IPS-NIHi7 (cell line): ENCODE measurements around the gene MBOAT2.
"Not testable (repeated sequence)": the region's sequence is repeated elsewhere in the genome, so short reads cannot be mapped to it uniquely, and the experiment has no call there.

ENCODE experiments used
- DNase-seq: peaks from one replicate; pipeline ENCODE4 v3.0.0; 2012; ENCODE audit warnings: mixed read lengths; ENCODE audit errors: extremely low spot score

The MBOAT2 gene

DNA sequence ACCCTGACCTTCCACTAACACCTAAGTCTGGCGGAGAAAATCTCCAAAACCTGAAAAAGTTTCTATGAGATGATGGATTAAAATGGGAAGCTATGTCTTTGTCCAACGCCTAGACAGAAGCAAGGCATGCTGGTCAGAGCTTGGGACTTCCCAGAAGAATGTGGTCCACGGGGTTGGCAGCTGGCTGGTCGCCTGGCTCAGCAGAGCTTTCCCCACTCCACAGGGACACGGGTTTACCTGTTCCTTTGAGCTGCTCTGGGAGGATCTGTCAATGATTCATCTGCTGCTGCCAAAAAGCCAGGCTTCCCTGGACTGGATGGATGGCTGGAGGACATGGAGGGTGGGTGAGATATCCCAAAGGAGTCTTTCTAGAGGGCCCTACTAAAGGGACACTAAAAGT is 10.8 kb downstream of the MBOAT2 start:
- no peak for DNase-seq

DNA sequence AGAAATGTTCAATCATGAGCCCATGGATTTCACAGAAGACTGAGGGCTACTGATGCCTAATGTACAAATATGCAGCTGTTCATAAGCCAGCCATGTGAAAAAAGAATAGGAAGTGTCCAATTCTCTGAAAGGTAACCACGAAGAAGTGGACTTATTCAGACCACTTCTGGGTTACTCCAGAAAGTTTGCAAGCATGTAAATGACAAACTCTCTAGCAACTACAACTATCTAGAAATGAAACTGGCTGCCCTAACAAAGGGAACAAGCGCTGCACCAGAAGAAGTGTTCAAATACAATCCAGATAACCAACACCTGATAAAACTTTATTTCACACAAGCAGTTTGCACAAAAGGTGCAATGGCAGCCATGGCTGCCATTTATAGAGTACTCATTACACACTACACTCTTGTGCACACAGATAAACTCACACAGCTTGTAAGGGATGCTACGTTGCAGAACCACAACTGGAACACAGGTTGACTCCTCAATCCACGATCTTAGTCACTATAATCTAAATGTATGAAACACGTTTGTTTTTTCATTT is 13.9 kb downstream of the MBOAT2 start:
- DNase-seq: no peak

GRCh38 chr2:8987410-8987809 is 16.1 kb downstream of the MBOAT2 start:
- no peak for DNase-seq

DNA sequence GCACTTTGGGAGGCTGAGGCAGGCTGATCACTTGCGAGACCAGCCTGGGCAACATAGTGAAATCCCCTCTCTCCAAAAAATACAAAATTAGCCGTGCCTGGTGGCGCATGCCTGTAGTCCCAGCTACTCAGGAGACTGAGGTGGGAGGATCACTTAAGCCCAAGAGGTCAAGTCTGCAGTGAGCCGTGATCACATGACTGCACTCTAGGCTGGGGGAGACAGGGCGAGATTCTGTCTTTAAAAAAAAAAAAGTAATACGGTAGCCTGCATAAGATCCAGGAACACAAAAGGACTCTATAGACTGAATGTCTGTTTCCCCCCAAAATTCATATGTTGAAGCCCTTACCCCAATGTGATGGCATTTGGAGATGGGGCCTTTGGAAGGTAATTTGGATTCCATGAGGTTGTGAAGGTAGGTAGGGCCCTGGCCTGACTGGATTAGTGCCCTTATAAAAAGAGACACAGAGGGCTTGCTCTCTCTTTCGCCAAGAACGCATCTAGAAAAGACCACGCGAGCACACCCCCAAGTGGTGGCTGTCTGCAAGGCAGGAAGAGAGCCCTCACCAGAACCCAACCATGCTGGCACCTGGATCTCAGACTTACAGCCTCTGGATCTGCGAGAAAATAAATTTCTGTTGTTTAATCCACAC is 17.0 kb downstream of the MBOAT2 start:
- DNase-seq: no peak

- DNase-seq: no peak
These were observed 17.7 kb downstream of the MBOAT2 start for GRCh38 chr2:8985561-8986326.

DNA sequence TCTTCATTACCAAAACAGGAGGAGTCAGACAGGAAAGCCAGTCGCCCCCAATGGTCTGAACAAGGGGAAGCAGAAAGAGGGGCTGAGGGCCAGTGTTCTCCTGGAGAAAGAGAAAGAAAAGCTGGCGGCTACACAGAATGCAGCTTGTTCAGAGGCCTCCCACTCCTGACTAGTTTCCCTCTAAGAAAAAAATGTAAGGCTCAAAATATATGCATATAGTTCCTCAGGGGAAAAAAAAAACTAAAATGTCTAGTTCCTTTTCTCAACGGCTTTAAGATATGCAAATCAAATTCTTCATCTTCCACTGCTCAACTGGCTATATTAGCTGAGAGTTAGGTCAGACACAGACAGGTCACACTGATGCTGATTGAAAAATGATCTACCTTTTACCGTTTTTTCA is 18.6 kb downstream of the MBOAT2 start:
- DNase-seq: no peak

DNA sequence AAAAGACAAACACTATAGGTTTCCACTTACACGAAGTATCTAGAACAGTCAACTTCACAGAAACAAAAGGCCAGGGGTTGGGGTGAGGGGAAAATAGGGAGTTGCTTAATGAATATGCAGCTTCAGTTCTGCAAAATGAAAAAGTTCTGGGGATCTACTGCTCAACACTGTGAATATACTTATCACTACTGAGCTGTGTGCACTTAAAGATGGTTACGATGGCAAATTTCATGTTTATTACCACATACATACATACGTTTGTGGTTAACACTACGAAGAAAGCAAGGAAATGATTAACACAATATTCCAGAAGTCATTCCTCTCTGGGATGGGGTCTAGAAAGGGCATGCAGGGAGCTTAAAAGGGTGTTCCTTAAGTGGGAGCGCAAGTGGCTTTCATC is 19.3 kb downstream of the MBOAT2 start:
- no peak for DNase-seq

DNA sequence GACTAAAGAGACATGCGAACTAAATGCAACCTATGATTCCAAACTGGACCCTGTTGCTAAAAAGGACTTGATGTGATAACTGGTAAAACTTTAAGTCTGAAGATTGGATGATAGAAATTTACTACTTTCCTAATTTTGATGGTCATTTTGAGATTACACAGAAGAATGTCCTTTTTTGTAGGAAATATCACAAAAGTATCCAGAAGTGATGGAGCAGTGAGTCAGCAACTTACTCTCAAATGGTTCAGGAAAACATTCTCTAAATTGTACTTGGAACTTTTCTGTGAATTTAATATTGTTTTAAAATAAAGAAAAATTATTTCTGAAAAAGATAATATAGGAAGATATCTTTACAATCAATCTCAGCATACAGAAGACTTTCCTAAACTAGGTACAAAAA is 19.9 kb downstream of the MBOAT2 start:
- DNase-seq: no peak

DNA sequence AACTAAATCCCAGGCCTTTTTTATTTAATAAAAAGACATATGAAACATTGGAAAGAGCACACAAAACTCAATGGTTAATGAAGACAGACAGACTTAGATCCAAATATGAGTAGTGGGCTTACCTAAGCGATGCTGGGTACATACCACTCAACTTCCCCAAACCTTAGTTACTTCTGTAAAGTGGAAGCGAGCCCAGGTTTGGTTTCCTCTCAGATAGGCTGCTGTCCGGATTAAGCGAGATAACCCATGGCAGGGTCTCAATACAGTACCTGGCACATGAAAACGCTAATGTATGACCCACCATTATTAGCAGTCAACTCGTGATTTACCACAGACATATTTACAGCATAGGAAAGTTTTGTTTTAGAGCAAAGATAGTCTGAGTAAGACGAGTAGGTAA is 21.6 kb downstream of the MBOAT2 start:
- no peak for DNase-seq

- no peak for DNase-seq
These were observed 23.4 kb downstream of the MBOAT2 start for GRCh38 chr2:8980096-8980495.

DNA sequence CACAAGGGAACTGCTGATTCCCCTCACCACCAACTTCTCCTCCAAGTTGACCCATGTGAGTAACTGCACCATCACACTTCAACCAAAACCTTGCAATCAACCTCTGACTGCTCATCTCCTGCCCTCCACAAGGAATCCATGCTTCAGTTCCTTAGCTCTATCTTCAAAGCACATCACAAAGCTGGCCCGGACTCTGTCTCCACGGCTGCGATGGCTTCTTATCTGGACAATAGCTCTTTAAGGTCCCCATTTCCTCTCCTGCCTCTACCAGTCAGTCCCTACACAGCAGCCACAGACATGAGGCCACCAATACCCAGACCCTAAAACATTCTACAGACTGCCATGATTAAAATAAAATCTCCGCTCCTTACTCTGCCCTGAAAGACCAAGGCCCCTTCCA is 25.7 kb downstream of the MBOAT2 start:
- DNase-seq: no peak

DNA sequence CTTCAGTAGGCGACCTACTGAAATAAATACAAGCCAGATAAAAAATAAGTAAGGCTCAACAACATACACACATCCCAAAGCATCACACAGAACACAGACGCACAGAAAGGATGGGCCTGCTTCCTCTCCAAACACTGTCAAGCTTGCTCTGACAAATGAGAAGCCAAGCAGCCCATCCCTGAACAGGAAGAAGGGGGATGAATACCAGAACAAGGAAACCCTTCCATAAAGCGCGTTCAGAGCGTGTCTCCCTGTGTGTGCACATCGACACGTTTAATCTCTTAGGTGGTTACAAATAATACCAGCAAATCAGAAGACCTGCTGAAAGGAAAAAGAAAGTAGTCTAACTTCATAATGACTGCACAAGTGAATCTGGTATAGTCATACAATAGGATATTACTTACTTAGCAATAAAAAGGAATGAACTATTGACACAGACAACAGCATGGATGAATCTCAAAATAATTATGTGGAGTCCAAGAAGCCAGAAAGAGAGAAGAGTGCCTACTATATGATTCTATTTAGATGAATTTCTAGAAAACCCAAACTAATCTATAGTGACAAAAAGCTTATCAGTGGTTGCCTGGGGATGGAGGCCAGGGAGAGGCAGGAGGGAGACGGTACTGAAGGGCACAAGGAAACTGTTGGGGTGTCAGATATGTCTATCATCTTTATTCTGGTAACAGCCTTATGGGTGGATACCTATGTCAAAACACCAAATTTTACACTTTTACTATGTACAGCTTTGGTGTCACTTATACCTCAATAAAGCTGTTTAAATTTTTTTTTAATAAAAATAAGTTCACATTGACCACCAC is 26.8 kb downstream of the MBOAT2 start:
- no peak for DNase-seq

DNA sequence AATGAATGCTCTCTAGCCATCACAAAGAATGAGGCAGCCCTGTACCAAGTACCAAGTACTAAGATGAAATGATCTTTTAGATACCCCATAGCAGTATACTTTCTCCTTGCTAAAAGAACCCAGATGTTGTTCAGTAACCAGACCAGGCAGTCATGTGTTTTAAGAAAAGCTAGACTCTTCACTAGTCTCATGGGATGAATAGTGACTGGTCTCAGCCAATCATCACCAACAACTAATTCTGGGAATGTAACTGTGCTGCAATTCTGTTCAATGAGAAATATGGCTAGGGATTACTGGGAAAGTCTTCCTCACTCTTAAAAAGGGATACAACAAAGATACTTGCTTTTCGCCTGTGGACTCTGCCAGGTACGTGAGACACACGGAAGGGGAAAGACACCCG is 29.5 kb downstream of the MBOAT2 start:
- no peak for DNase-seq

DNA sequence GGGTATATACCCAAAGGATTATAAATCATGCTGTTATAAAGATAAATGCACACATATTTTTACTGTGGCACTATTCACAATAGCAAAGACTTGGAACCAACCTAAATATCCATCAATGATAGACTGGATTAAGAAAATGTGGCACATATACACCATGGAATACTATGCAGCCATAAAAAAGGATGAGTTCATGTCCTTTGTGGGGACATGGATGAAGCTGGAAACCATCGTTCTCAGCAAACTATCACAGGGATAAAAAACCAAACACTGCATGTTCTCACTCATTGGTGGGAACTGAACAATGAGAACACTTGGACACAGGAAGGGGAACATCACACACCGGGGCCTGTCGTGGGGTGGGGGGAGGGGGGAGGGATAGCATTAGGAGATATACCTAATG is 30.5 kb downstream of the MBOAT2 start:
- not testable (repeated sequence) for DNase-seq

- DNase-seq: not testable (repeated sequence)
These were observed 30.9 kb downstream of the MBOAT2 start for GRCh38 chr2:8972535-8972934.

DNA sequence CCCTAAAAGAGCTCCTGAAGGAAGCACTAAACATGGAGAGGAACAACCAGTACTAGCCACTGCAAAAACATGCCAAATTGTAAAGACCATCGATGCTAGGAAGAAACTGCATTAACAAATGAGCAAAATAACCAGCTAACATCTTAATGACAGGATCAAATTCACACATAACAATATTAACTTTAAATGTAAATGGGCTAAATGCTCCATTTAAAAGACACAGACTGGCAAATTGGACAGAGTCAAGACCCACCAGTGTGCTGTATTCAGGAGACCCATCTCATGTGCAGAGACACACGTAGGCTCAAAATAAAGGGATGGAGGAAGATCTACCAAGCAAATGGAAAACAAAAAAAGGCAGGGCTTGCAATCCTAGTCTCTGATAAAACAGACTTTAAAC is 34.1 kb downstream of the MBOAT2 start:
- DNase-seq: not testable (repeated sequence)

DNA sequence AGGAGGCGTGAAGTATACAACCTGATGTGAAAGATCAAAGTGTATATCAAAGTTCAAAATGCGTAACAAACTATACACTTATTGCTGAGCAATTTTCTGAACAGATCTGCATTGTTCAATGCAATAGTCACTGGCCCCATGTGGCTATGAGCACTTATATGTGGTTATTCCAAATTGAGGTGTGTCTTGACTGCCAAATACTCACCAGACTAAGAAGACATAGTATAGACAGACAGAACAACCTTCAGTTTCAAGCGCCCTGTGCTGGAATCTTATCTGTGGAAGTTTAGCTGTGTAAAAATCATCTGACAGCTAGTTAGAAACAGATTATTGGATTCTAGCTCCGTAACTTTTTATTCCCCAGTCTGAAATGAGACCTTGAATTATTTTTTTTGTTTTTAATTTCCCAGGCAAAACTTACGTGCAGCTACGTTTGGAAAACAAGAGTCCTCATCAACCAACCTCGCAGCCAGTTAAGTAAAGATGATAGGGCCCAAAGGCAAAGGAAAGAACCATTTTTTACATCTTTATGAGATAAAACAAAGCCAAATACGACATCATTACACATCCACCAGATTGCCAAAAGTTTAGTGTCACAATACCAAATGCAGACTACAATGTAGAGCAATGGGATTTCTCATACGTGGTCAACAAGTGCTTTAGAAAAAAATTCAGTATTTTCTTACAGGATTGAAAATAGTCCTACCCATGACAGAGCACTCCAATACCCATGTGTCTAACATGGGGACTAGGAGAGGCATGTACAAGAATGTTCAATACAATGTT is 37.2 kb downstream of the MBOAT2 start:
- no peak for DNase-seq

DNA sequence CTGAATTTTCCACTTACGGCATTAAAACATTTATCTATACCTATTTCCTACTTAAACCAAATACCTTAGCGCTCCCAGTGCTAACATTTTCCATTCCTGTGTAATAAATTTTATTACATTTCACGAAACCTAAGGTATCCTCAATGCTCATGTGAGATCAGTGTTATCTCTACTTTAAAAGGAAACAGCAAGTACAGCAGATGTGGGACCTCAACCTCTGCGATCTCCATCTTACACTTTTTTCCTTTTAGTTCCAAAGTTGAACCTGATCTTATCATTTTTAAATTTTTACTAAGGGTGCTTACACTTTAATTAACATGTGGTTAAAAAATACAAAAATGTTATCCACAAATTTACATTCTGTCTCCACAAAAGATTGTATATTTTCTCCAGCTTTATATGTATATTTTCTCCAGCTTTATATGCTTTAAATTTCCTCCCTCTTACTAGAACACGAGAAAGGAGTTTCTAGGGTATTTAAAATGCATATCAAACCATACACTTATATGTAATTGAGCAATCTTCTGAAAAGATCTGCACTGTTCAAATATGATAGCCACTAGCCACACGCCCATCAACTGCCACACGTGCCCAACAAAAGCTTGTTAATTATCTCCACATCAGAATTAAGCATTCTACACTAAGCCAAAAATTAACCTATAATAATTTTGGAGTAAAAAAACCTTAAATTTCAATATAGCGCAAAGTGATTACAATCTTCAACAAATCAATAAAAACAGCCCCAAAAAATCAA is 38.1 kb downstream of the MBOAT2 start:
- no peak for DNase-seq

- DNase-seq: no peak
These were observed 40.6 kb downstream of the MBOAT2 start for GRCh38 chr2:8962890-8963289.

GRCh38 chr2:8957628-8958027 is 45.9 kb downstream of the MBOAT2 start:
- DNase-seq: no peak

DNA sequence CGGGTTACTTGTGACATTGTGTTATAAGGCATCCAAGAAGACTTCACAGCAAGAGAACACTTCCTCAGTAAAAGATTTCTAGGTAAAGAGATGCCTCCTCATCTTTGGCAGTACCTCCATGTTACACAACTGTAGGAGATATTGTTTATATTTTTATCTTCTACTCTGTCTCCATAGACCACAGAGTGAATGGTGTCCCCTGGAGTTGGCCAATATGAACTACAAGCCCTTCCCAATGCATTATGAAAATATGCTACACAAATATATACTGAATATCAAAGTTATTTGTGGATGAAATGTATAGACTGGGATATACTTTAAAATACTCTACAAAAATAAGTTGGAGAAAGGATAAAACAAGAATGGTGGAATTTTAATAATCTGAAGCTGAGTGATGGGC is 46.7 kb downstream of the MBOAT2 start:
- no peak for DNase-seq
